GM12875 (cell line): ENCODE measurements around the gene ARSJ.
"Not testable (repeated sequence)": the region's sequence is repeated elsewhere in the genome, so short reads cannot be mapped to it uniquely, and the experiment has no call there.

Experiments used
- H3K4me3 ChIP-seq: one replicate; pipeline ENCODE4 v1.5.1; 2011; ENCODE audit warnings: low read depth, low read length, control low read depth
- TF ChIP-seq, protein P1 (sequence below): IDR thresholded peaks from 2 replicates; pipeline ENCODE4 v1.5.1; 2011; ENCODE audit warnings: low read depth, mild to moderate bottlenecking, control low read depth, inconsistent platforms, low read length, moderate library complexity, borderline replicate concordance; ENCODE audit not compliant: insufficient read depth

The ARSJ gene

DNA sequence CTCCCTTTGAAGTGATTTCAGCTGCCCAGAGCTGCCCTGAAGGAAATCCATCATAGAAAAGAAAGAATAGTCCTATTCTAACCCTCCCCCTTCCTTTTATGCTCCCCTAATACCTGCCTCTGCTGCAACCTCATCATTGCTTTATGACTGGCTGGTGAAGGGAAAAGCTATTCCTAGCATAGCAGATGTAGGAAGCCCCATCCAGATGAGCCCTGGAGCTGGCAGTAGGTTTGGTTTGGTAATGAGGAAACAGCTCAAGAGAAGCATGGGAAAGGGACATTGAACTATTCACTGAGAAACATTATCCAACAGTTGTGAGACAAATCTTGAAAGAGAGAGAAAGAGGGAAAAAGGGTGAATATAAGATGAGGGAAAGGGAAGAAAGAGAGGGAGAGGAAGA, 29.2 kb downstream of the ARSJ start:
- TF ChIP-seq, protein P1, sequence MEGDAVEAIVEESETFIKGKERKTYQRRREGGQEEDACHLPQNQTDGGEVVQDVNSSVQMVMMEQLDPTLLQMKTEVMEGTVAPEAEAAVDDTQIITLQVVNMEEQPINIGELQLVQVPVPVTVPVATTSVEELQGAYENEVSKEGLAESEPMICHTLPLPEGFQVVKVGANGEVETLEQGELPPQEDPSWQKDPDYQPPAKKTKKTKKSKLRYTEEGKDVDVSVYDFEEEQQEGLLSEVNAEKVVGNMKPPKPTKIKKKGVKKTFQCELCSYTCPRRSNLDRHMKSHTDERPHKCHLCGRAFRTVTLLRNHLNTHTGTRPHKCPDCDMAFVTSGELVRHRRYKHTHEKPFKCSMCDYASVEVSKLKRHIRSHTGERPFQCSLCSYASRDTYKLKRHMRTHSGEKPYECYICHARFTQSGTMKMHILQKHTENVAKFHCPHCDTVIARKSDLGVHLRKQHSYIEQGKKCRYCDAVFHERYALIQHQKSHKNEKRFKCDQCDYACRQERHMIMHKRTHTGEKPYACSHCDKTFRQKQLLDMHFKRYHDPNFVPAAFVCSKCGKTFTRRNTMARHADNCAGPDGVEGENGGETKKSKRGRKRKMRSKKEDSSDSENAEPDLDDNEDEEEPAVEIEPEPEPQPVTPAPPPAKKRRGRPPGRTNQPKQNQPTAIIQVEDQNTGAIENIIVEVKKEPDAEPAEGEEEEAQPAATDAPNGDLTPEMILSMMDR: no peak
- H3K4me3 ChIP-seq: no peak overlapping the region

GRCh38 chr4:113947484-113947883, 32.0 kb downstream of the ARSJ start:
- TF ChIP-seq, protein P1: no peak
- H3K4me3 ChIP-seq: no peak overlapping the region

DNA sequence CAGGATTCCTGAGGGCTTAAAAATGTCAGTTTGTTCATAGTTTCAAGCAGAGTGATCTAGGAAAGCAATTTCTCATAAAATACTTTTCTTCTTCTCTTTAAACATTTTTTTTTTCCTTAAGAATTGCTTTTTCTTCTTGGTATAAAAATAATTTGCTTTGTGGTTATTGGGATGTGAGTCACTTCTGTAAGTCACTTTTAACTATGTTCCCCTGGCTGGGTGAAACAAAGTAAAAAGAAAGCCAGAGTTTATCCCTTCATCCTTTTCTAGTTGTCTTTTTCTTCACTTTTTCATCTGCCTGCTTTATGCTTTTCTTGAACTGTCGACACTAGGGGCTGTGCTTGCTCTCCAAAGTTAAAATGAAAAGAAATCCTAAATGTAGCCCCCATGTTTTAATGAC, 33.5 kb downstream of the ARSJ start:
- TF ChIP-seq, protein P1: no peak
- H3K4me3 ChIP-seq: no peak overlapping the region

DNA sequence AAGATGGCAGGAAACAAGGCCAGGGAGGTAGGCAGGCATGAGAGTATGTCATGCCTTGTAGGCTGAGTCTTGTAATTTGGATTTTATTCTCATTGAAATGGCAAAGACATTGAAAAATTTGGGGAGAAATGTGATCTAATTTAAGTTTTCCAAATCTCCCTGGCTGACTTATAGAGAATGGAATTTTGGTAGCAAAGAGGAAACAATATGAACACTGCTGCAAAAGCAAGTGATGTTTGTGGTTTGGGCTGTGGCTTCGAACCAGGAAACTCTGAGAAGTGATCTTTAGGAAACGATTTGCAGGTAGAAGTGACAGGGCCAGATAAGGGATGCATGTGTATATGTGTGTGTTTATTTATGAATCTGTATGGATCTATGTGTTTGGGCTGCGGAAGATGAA, 35.6 kb downstream of the ARSJ start:
- TF ChIP-seq, protein P1: no peak
- H3K4me3 ChIP-seq: no peak overlapping the region

DNA sequence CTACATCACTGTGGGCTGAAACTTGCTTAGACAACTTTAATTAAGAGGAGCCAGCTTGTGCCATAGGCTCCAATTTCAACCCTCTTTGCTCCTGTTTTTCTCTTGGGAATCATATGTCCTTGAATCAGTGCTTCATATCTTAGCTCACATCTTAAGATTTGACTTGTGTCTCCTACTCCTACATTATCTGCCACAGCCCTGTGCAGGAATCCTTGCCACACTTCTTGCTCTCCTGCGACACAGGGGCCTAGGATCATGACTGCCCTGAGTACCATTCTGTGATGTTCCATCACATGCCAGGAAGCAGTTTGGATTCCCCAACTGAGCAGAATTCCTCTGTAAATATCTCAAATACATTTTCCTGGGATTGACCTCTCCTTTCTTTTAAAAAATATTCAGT, 36.4 kb downstream of the ARSJ start:
- TF ChIP-seq, protein P1: no peak

DNA sequence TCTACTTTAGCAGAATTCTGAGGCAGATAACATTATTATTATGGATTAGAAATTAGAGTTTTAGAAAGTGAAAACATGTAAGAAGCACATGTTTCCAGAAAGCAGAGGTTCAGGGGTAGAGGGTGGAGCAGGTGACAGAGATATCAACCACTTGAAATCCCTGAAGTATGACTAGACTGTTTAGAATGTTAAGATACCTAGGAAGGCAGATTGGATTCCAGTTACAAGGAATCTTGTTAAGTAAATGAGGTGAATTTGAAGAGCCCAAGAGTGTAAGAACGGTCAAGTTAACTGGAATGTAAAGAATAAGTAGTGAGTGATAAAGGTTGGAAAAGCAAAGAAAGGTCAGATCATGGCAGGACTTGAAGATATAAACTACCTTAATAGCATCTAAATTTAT, 37.6 kb downstream of the ARSJ start:
- TF ChIP-seq, protein P1: no peak
- H3K4me3 ChIP-seq: no peak overlapping the region

More for the DNA sequence above, 36.4 kb downstream of the ARSJ start:
- no peak overlapping the region for H3K4me3 ChIP-seq

DNA sequence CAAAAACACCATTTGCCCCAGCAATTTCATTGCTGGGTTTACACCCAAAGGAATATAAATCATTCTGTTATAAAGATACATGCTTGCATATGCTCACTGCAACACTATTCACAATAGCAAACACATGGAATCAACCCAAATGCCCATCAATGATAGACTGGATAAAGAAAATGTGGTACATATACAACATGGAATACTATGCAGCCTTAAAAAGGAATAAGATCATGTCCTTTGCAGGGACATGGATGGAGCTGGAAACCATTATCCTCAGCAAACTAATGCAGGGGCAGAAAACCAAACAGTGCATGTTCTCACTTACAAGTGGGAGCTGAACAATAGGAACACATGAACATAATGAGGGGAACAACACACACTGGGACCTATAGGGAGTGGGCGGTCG, 39.3 kb downstream of the ARSJ start:
- not testable (repeated sequence) for H3K4me3 ChIP-seq

- H3K4me3 ChIP-seq: no peak overlapping the region
- TF ChIP-seq, protein P1: no peak
Measured at GRCh38 chr4:113935190-113935589, 44.3 kb downstream of the ARSJ start.

GRCh38 chr4:113924706-113925105, 54.7 kb downstream of the ARSJ start:
- not testable (repeated sequence) for H3K4me3 ChIP-seq
